GM23338 (cell line): Measurements from ENCODE around the gene ARID4B.

ENCODE experiments used
- CREB1 ChIP-seq: fragments of 250-450 bp; sonication (Bioruptor Pico); IDR thresholded peaks from 2 replicates; pipeline ENCODE4 v1.5.0; 2020; ENCODE audit warnings: low read depth, mild to moderate bottlenecking, moderate library complexity
- CTCF ChIP-seq, 2 experiments: fragments of 200-600 bp in 1 of 2; sonication (generic) in 1 of 2; conservative IDR thresholded peaks; 2 replicates each; pipeline versions ENCODE4 v1.5.1 to v1.6.1; 2016 to 2017; ENCODE audit warnings: antibody characterized with exemption in 2 of 2, low read depth in 2 of 2, mild to moderate bottlenecking in 2 of 2, moderate library complexity in 1 of 2
- ETS1 ChIP-seq: IDR thresholded peaks from 2 replicates; pipeline ENCODE4 v1.6.1; 2016; ENCODE audit warnings: antibody characterized with exemption
- EZH2 ChIP-seq: fragments of 200-600 bp; sonication (generic); IDR thresholded peaks from one replicate; pipeline ENCODE4 v1.8.0; 2017; ENCODE audit warnings: antibody characterized with exemption, mild to moderate bottlenecking, low read depth; ENCODE audit not compliant: unreplicated experiment
- EZH2phosphoT487 ChIP-seq: fragments of 200-600 bp; sonication (generic); IDR thresholded peaks from one replicate; pipeline ENCODE4 v1.8.1; 2018; ENCODE audit warnings: antibody characterized with exemption; ENCODE audit not compliant: unreplicated experiment
- JUNB ChIP-seq: IDR thresholded peaks from one replicate; pipeline ENCODE4 v1.6.1; 2016; ENCODE audit warnings: antibody characterized with exemption; ENCODE audit not compliant: unreplicated experiment
- NANOG ChIP-seq: IDR thresholded peaks from 2 replicates; pipeline ENCODE4 v1.6.1; 2016; ENCODE audit warnings: antibody characterized with exemption, borderline replicate concordance
- POLR2AphosphoS5 ChIP-seq: IDR thresholded peaks from 2 replicates; pipeline ENCODE4 v1.6.1; 2016; ENCODE audit warnings: antibody characterized with exemption, low read depth
- REST ChIP-seq: IDR thresholded peaks from one replicate; pipeline ENCODE4 v1.6.1; 2018; ENCODE audit warnings: antibody characterized with exemption; ENCODE audit not compliant: unreplicated experiment
- STAT1 ChIP-seq: IDR thresholded peaks from one replicate; pipeline ENCODE4 v1.6.1; 2016; ENCODE audit warnings: antibody characterized with exemption; ENCODE audit not compliant: unreplicated experiment
- ZNF114 ChIP-seq: fragments of 250-450 bp; sonication (Bioruptor Pico); IDR thresholded peaks from 2 replicates; pipeline ENCODE4 v1.5.0; 2020; ENCODE audit warnings: mild to moderate bottlenecking, moderate library complexity
- ZNF331 ChIP-seq: fragments of 250-450 bp; sonication (Bioruptor Pico); IDR thresholded peaks from 2 replicates; pipeline ENCODE4 v1.5.0; 2020; ENCODE audit warnings: low read depth, mild to moderate bottlenecking, moderate library complexity
- ZNF462 ChIP-seq: fragments of 250-450 bp; sonication (Bioruptor Pico); IDR thresholded peaks from 2 replicates; pipeline ENCODE4 v1.5.0; 2020; ENCODE audit warnings: mild to moderate bottlenecking, moderate library complexity

- TF ChIP-seq CTCF (conservative IDR thresholded peaks at IDR 0.05; ENCODE audit: low read depth in 2 of 2) (no peak), CREB1 (CRISPR knock-in tag) (no peak), REST (no peak), EZH2 (no peak), EZH2phosphoT487 (no peak), POLR2AphosphoS5 (no peak), STAT1 (no peak), JUNB (no peak), ETS1 (no peak), ZNF331 (CRISPR knock-in tag) (no peak), ZNF462 (CRISPR knock-in tag) (no peak), NANOG (no peak), ZNF114 (CRISPR knock-in tag) (no peak)
Observed at GRCh38 chr1:235131961-235132360, 196.0 kb downstream of the ARID4B start.
